SK-N-SH (cell line): Measurements from ENCODE around the gene EPHA3. TPM values are rescaled to one million over a fixed set of nuclear protein-coding genes. Genes with fewer than 3 reads are reported as not detected.

Experiments used
- CTCF ChIA-PET: fragments of 300-600, 350-600 bp; formaldehyde crosslinking; extraction: SDS; loops from one replicate; lab custom pipeline; 2021; lab: Yijun Ruan, JAX
- POLR2A ChIA-PET: fragments of 350-600 bp; sonication (Branson Sonifier 250); formaldehyde crosslinking; extraction: SDS; loops from one replicate; lab custom pipeline; 2020; ENCODE audit warnings: antibody characterized with exemption, inconsistent platforms; lab: Yijun Ruan, JAX
- DNase-seq: peaks from one replicate; pipeline ENCODE4 v3.0.0; 2012
- H2AFZ ChIP-seq: fragments of 200-600 bp; sonication (generic); 2 replicates; pipeline ENCODE4 v1.8.1; 2016; ENCODE audit warnings: antibody characterized with exemption, mild to moderate bottlenecking, low read depth
- H3F3A ChIP-seq: fragments of 200-600 bp; sonication (generic); replicated peaks from 2 replicates; pipeline ENCODE3; 2016; ENCODE audit warnings: antibody characterized with exemption, mild to moderate bottlenecking; ENCODE audit not compliant: insufficient read depth
- H3K27ac ChIP-seq, 2 experiments: fragments of 200-500 bp in 1 of 2; fragments of 200-600 bp in 1 of 2; sonication (Bioruptor generic) in 1 of 2; sonication (generic), shearing (Covaris generic) in 1 of 2; 2 replicates each; pipeline versions ENCODE4 v1.5.1 to v1.6.1; 2014 to 2016; ENCODE audit warnings: low read depth in 2 of 2, inconsistent platforms in 1 of 2, low read length in 1 of 2, mild to moderate bottlenecking in 1 of 2, mixed read lengths in 1 of 2
- H3K27me3 ChIP-seq: fragments of 200-600 bp; sonication (generic), shearing (Covaris generic); 2 replicates; pipeline ENCODE4 v1.6.1; 2016; ENCODE audit warnings: mixed run types; ENCODE audit not compliant: insufficient read depth
- H3K36me3 ChIP-seq, 2 experiments: fragments of 200-500 bp in 1 of 2; fragments of 200-600 bp in 1 of 2; sonication (Bioruptor generic) in 1 of 2; sonication (generic) in 1 of 2; replicated peaks in 1 of 2; 2 replicates each; pipeline versions ENCODE3 to v1.5.1; 2014 to 2016; ENCODE audit warnings: low read length in 1 of 2, mild to moderate bottlenecking in 1 of 2; ENCODE audit not compliant: insufficient read depth in 2 of 2, control insufficient read depth in 1 of 2
- H3K4me1 ChIP-seq, 2 experiments: fragments of 200-500 bp in 1 of 2; fragments of 200-600 bp in 1 of 2; sonication (Bioruptor generic) in 1 of 2; sonication (generic), shearing (Covaris generic) in 1 of 2; 2 replicates each; pipeline versions ENCODE4 v1.5.1 to v1.6.1; 2014 to 2016; ENCODE audit warnings: low read depth in 1 of 2, low read length in 1 of 2, mixed run types in 1 of 2; ENCODE audit not compliant: insufficient read depth in 2 of 2, control insufficient read depth in 1 of 2
- H3K4me2 ChIP-seq: fragments of 200-600 bp; sonication (generic), shearing (Covaris generic); 2 replicates; pipeline ENCODE4 v1.6.1; 2017; ENCODE audit warnings: mixed run types
- H3K4me3 ChIP-seq, 2 experiments: fragments of 200-500 bp in 1 of 2; fragments of 200-600 bp in 1 of 2; sonication (Bioruptor generic) in 1 of 2; sonication (generic), shearing (Covaris generic) in 1 of 2; 2 replicates each; pipeline versions ENCODE4 v1.5.1 to v1.8.1; 2014 to 2016; ENCODE audit warnings: low read depth in 2 of 2, inconsistent platforms in 1 of 2, low read length in 1 of 2, mild to moderate bottlenecking in 1 of 2, mixed read lengths in 1 of 2, moderate library complexity in 1 of 2
- H3K79me2 ChIP-seq: fragments of 200-600 bp; sonication (generic); 2 replicates; pipeline ENCODE4 v1.8.1; 2017; ENCODE audit warnings: mild to moderate bottlenecking; ENCODE audit not compliant: insufficient read depth
- H3K9ac ChIP-seq: fragments of 200-600 bp; sonication (generic); 2 replicates; pipeline ENCODE4 v1.6.1; 2017; ENCODE audit warnings: mixed run types
- H3K9me2 ChIP-seq: fragments of 200-600 bp; sonication (generic); 2 replicates; pipeline ENCODE4 v1.6.1; 2017; ENCODE audit warnings: mixed run types
- H3K9me3 ChIP-seq: fragments of 200-600 bp; sonication (generic); 2 replicates; pipeline ENCODE4 v1.6.1; 2017; ENCODE audit warnings: mixed run types, mild to moderate bottlenecking, moderate library complexity
- H4K20me1 ChIP-seq: fragments of 200-600 bp; sonication (generic); 2 replicates; pipeline ENCODE4 v1.6.1; 2017; ENCODE audit warnings: mild to moderate bottlenecking, mixed run types; ENCODE audit not compliant: insufficient read depth
- MXI1 ChIP-seq: IDR thresholded peaks from 2 replicates; pipeline ENCODE4 v1.6.1; 2012; ENCODE audit warnings: mild to moderate bottlenecking, low read depth, low read length, improper control_type of control experiment
- SMC3 ChIP-seq: IDR thresholded peaks from 2 replicates; pipeline ENCODE4 v1.6.1; 2012; ENCODE audit warnings: low read depth, low read length, improper control_type of control experiment
- TEAD4 ChIP-seq: IDR thresholded peaks from 2 replicates; pipeline ENCODE4 v1.4.0; 2012; ENCODE audit warnings: mild to moderate bottlenecking, borderline replicate concordance; ENCODE audit not compliant: insufficient read depth
- WGBS: methylation state at CpG from one replicate; pipeline ENCODE4 v1.1.6; 2017; ENCODE audit warnings: low lambda C conversion rate; 5-methylcytosine and 5-hydroxymethylcytosine counted together
- polyA plus RNA-seq, 3 experiments: library from polyadenylated mRNA; depleted of rRNA; stranded (reverse); fragments of >200 nt; gene quantifications; 2 replicates each; pipeline ENCODE4 v1.2.3, GENCODE V29; 2012
- TF ChIP-seq, protein P1 (sequence below): fragments of 150-350 bp; IDR thresholded peaks from 2 replicates; pipeline ENCODE4 v1.6.1; 2017; ENCODE audit warnings: antibody characterized with exemption, low read length, low read depth, borderline replicate concordance
- TF ChIP-seq, protein P2 (sequence below): fragments of 200-600 bp; sonication (generic); IDR thresholded peaks from 2 replicates; pipeline ENCODE4 v1.6.1; 2017; ENCODE audit warnings: antibody characterized with exemption, mild to moderate bottlenecking, moderate library complexity
- TF ChIP-seq, protein P3 (sequence below): IDR thresholded peaks from 2 replicates; pipeline ENCODE4 v1.6.1; 2012; ENCODE audit warnings: mild to moderate bottlenecking, low read depth, low read length, moderate library complexity

Gene EPHA3
- polyA plus RNA-seq, 1 of the 3 experiments (the other 2 are of a cell fraction) = not detected

DNA sequence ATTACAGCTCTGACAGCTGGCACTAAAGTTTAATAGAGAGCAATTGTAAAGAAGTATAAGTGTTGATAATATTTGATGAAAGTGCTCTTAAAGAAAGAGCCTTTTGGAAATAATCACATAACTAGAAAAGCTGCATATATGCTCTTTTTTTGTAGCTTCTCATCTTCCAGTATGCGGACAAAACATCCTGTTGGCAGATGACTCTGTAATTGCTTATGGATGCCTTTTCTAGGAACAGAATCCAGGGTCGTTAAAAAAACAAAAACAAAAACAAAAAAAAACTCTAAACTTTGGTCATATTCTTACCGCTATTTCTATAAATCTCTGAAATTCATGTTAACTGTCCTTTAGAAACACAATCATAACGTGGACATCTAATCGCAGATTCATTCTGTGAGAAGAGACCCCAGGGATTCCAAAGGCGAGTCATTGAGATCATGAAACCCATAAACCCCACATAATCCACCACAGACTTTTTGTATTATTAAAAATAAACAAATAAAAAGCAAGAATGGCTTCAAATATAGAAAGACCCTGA, 109.8 kb downstream of the EPHA3 start:
- Histone ChIP-seq H2AFZ (no peak overlapping the region), H3K4me2 (no peak overlapping the region)
- CTCF ChIA-PET = no interaction called here

DNA sequence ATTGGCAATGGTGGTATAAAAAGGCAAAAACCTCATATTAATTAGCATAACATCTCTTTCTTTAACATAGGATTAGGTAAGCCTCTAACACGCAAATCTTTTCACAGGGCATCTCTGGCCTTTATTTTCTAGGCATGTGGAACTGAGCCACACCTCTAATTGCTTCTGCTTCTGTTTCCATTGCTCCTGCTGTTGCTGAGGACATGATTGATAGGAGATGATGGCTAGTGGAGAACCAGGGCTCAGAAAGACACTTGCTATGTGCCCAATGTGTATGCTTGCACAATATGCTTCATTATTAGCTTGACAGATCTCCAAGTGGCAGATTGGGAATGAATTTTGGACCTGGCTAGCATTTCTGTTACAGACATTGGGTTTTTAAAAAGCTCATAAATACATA, 114.5 kb downstream of the EPHA3 start:
- no peaks in the 10 kb centered on the region for H3K27me3 ChIP-seq
- H3K9me3 ChIP-seq = no peaks in the 10 kb centered on the region
- no peak for DNase-seq
- H3K4me1 ChIP-seq = no peaks in the 10 kb centered on the region; a peak in 1 of 4 replicates
- no peak overlapping the region for H3K4me2 ChIP-seq
- 0 out of 2 replicates have a peak, but pooled peaks cover 2% of the 10 kb centered on the region for H3K9me2 ChIP-seq
- H4K20me1 ChIP-seq = no peaks in the 10 kb centered on the region
- no peaks in the 10 kb centered on the region for H3K36me3 ChIP-seq
- H3K4me3 ChIP-seq = no peak overlapping the region
- H3K9ac ChIP-seq = no peak overlapping the region
- H3K79me2 ChIP-seq = no peaks in the 10 kb centered on the region
- 0% methylated on average over 1 of the region's 1 CpG for WGBS
- ChIA-PET CTCF (no interaction called here), POLR2A (no interaction called here)
- no peak overlapping the region for H2AFZ ChIP-seq
- H3K27ac ChIP-seq = no peak overlapping the region
- TF ChIP-seq, protein P1, sequence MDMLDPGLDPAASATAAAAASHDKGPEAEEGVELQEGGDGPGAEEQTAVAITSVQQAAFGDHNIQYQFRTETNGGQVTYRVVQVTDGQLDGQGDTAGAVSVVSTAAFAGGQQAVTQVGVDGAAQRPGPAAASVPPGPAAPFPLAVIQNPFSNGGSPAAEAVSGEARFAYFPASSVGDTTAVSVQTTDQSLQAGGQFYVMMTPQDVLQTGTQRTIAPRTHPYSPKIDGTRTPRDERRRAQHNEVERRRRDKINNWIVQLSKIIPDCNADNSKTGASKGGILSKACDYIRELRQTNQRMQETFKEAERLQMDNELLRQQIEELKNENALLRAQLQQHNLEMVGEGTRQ = no peak
- TF ChIP-seq, protein P2, sequence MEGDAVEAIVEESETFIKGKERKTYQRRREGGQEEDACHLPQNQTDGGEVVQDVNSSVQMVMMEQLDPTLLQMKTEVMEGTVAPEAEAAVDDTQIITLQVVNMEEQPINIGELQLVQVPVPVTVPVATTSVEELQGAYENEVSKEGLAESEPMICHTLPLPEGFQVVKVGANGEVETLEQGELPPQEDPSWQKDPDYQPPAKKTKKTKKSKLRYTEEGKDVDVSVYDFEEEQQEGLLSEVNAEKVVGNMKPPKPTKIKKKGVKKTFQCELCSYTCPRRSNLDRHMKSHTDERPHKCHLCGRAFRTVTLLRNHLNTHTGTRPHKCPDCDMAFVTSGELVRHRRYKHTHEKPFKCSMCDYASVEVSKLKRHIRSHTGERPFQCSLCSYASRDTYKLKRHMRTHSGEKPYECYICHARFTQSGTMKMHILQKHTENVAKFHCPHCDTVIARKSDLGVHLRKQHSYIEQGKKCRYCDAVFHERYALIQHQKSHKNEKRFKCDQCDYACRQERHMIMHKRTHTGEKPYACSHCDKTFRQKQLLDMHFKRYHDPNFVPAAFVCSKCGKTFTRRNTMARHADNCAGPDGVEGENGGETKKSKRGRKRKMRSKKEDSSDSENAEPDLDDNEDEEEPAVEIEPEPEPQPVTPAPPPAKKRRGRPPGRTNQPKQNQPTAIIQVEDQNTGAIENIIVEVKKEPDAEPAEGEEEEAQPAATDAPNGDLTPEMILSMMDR = no peak
- no peak for TF ChIP-seq TEAD4
- no peak for TF ChIP-seq SMC3
- H3F3A ChIP-seq = no peaks in the 10 kb centered on the region

More for the DNA sequence above, 109.8 kb downstream of the EPHA3 start:
- no peak for DNase-seq
- Histone ChIP-seq H3K4me3 (no peak overlapping the region), H3K9me3 (no peaks in the 10 kb centered on the region), H3K36me3 (no peaks in the 10 kb centered on the region), H3K79me2 (no peaks in the 10 kb centered on the region), H3K27me3 (no peaks in the 10 kb centered on the region), H3K9me2 (no peaks in the 10 kb centered on the region), H3K27ac (no peak overlapping the region), H3K4me1 (no peaks in the 10 kb centered on the region; a peak in 1 of 4 replicates), H3K9ac (no peak overlapping the region), H4K20me1 (no peaks in the 10 kb centered on the region), H3F3A (no peaks in the 10 kb centered on the region)
- TF ChIP-seq, protein P3, sequence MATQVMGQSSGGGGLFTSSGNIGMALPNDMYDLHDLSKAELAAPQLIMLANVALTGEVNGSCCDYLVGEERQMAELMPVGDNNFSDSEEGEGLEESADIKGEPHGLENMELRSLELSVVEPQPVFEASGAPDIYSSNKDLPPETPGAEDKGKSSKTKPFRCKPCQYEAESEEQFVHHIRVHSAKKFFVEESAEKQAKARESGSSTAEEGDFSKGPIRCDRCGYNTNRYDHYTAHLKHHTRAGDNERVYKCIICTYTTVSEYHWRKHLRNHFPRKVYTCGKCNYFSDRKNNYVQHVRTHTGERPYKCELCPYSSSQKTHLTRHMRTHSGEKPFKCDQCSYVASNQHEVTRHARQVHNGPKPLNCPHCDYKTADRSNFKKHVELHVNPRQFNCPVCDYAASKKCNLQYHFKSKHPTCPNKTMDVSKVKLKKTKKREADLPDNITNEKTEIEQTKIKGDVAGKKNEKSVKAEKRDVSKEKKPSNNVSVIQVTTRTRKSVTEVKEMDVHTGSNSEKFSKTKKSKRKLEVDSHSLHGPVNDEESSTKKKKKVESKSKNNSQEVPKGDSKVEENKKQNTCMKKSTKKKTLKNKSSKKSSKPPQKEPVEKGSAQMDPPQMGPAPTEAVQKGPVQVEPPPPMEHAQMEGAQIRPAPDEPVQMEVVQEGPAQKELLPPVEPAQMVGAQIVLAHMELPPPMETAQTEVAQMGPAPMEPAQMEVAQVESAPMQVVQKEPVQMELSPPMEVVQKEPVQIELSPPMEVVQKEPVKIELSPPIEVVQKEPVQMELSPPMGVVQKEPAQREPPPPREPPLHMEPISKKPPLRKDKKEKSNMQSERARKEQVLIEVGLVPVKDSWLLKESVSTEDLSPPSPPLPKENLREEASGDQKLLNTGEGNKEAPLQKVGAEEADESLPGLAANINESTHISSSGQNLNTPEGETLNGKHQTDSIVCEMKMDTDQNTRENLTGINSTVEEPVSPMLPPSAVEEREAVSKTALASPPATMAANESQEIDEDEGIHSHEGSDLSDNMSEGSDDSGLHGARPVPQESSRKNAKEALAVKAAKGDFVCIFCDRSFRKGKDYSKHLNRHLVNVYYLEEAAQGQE = no peak
- no peak for TF ChIP-seq MXI1
- under 1% methylated on average over 6 of the region's 6 CpGs for WGBS
- POLR2A ChIA-PET = no interaction called here
